A549 (cell line): ENCODE results near the gene PLBD2.

ENCODE experiments used
- EP300 ChIP-seq, 2 experiments: fragments of >200 bp; sonication (Bioruptor Twin); formaldehyde crosslinking; IDR thresholded peaks; 2 replicates in 1 of 2; 3 replicates in 1 of 2; pipeline ENCODE4 v1.6.1; 2016 to 2017
- KDM1A ChIP-seq: fragments of 200-600 bp; sonication (generic); IDR thresholded peaks from 2 replicates; pipeline ENCODE4 v1.6.1; 2016; ENCODE audit warnings: low read depth, mild to moderate bottlenecking
- KDM5A ChIP-seq: fragments of 200-600 bp; sonication (generic); IDR thresholded peaks from 2 replicates; pipeline ENCODE4 v1.6.1; 2016; ENCODE audit warnings: antibody characterized with exemption, mild to moderate bottlenecking
- MAZ ChIP-seq: fragments of 150-350 bp; IDR thresholded peaks from 2 replicates; pipeline ENCODE4 v1.6.1; 2014; ENCODE audit warnings: antibody characterized with exemption, low read depth, low read length, borderline replicate concordance
- NPAS2 ChIP-seq: fragments of 250-450 bp; sonication (Bioruptor Pico); IDR thresholded peaks from 2 replicates; pipeline ENCODE4 v1.8.0; 2022; ENCODE audit warnings: mild to moderate bottlenecking, moderate library complexity, borderline replicate concordance
- POLR2A ChIP-seq: IDR thresholded peaks from 2 replicates; pipeline ENCODE4 v1.6.1; 2012; ENCODE audit warnings: mild to moderate bottlenecking, low read length
- RAD21 ChIP-seq, 2 experiments: fragments of >200 bp in 1 of 2; sonication (Bioruptor Twin) in 1 of 2; formaldehyde crosslinking in 1 of 2; IDR thresholded peaks in 1 of 2; conservative IDR thresholded peaks in 1 of 2; 2 replicates in 1 of 2; 3 replicates in 1 of 2; pipeline ENCODE4 v1.6.1; 2012 to 2018; ENCODE audit warnings: inconsistent platforms in 1 of 2
- RARB ChIP-seq: fragments of 250-450 bp; sonication (Bioruptor Pico); IDR thresholded peaks from 2 replicates; pipeline ENCODE4 v1.8.0; 2021; ENCODE audit warnings: mild to moderate bottlenecking, moderate library complexity
- RNF2 ChIP-seq: fragments of 200-600 bp; sonication (generic); IDR thresholded peaks from 2 replicates; pipeline ENCODE4 v1.6.1; 2016; ENCODE audit warnings: low read depth, mild to moderate bottlenecking, antibody characterized with exemption, moderate library complexity, borderline replicate concordance
- TP53 ChIP-seq: fragments of 250-450 bp; sonication (Bioruptor Pico); IDR thresholded peaks from 2 replicates; pipeline ENCODE4 v1.5.0; 2021; ENCODE audit warnings: mild to moderate bottlenecking, moderate library complexity
- TF ChIP-seq, protein P1 (sequence below): IDR thresholded peaks from 2 replicates; pipeline ENCODE4 v1.6.1; 2012
- TF ChIP-seq, protein P2 (sequence below): fragments of 200-600 bp; sonication (generic); IDR thresholded peaks from 2 replicates; pipeline ENCODE4 v1.6.1; 2016; ENCODE audit warnings: antibody characterized with exemption, mild to moderate bottlenecking, moderate library complexity
- TF ChIP-seq, protein P3 (sequence below): fragments of >200 bp; sonication (Bioruptor Twin); formaldehyde crosslinking; IDR thresholded peaks from 3 replicates; pipeline ENCODE4 v1.5.1; 2016

DNA sequence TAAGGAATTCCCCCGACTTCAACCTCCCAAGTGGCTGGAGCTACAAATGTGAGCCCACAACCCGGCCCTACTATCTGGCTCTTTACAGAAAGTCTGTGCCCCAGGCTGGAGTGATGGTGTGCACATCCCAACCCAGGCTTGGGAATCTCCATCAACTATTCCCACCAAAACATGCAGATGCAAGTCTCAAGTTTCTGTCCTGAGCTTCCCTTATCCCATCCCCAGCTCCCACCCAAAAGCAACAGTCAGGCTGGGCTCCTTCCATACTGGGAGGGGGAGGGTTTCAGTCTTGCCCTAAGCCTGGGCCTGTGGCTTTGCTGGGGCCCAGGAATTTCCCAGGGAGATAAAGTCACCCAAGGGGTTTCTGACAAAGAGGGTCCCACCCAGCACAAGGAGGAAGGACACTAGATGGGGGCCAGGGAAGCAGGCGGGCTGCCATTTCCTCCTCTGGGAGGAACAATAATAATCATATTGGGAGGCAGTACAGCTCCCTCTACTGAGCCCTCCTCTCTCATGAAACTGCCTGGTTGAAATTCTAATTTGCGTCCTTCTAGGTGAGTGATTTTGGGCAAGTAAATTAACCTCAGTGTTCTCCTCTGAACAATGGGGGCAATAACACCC lies 31.5 kb upstream of the PLBD2 start:
- TF ChIP-seq, protein P1, sequence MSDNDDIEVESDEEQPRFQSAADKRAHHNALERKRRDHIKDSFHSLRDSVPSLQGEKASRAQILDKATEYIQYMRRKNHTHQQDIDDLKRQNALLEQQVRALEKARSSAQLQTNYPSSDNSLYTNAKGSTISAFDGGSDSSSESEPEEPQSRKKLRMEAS = no peak
- no peak for TF ChIP-seq POLR2A
- TF ChIP-seq, protein P2, sequence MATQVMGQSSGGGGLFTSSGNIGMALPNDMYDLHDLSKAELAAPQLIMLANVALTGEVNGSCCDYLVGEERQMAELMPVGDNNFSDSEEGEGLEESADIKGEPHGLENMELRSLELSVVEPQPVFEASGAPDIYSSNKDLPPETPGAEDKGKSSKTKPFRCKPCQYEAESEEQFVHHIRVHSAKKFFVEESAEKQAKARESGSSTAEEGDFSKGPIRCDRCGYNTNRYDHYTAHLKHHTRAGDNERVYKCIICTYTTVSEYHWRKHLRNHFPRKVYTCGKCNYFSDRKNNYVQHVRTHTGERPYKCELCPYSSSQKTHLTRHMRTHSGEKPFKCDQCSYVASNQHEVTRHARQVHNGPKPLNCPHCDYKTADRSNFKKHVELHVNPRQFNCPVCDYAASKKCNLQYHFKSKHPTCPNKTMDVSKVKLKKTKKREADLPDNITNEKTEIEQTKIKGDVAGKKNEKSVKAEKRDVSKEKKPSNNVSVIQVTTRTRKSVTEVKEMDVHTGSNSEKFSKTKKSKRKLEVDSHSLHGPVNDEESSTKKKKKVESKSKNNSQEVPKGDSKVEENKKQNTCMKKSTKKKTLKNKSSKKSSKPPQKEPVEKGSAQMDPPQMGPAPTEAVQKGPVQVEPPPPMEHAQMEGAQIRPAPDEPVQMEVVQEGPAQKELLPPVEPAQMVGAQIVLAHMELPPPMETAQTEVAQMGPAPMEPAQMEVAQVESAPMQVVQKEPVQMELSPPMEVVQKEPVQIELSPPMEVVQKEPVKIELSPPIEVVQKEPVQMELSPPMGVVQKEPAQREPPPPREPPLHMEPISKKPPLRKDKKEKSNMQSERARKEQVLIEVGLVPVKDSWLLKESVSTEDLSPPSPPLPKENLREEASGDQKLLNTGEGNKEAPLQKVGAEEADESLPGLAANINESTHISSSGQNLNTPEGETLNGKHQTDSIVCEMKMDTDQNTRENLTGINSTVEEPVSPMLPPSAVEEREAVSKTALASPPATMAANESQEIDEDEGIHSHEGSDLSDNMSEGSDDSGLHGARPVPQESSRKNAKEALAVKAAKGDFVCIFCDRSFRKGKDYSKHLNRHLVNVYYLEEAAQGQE = no peak
- no peak for TF ChIP-seq RARB (CRISPR knock-in tag)
- TF ChIP-seq KDM1A = no peak
- TF ChIP-seq, protein P3, sequence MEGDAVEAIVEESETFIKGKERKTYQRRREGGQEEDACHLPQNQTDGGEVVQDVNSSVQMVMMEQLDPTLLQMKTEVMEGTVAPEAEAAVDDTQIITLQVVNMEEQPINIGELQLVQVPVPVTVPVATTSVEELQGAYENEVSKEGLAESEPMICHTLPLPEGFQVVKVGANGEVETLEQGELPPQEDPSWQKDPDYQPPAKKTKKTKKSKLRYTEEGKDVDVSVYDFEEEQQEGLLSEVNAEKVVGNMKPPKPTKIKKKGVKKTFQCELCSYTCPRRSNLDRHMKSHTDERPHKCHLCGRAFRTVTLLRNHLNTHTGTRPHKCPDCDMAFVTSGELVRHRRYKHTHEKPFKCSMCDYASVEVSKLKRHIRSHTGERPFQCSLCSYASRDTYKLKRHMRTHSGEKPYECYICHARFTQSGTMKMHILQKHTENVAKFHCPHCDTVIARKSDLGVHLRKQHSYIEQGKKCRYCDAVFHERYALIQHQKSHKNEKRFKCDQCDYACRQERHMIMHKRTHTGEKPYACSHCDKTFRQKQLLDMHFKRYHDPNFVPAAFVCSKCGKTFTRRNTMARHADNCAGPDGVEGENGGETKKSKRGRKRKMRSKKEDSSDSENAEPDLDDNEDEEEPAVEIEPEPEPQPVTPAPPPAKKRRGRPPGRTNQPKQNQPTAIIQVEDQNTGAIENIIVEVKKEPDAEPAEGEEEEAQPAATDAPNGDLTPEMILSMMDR = no peak
- TF ChIP-seq RAD21 (conservative IDR thresholded peaks at IDR 0.05 in 1 of 2, IDR thresholded peaks at IDR 0.05 in 1 of 2) = no peak
- no peak for TF ChIP-seq NPAS2 (CRISPR knock-in tag)
- TF ChIP-seq TP53 (CRISPR knock-in tag) = no peak
- no peak for TF ChIP-seq KDM5A
- TF ChIP-seq EP300 (IDR thresholded peaks at IDR 0.05) = no peak
- no peak for TF ChIP-seq RNF2
- no peak for TF ChIP-seq MAZ
